ENCODE results near the gene ADCY9.

DNA sequence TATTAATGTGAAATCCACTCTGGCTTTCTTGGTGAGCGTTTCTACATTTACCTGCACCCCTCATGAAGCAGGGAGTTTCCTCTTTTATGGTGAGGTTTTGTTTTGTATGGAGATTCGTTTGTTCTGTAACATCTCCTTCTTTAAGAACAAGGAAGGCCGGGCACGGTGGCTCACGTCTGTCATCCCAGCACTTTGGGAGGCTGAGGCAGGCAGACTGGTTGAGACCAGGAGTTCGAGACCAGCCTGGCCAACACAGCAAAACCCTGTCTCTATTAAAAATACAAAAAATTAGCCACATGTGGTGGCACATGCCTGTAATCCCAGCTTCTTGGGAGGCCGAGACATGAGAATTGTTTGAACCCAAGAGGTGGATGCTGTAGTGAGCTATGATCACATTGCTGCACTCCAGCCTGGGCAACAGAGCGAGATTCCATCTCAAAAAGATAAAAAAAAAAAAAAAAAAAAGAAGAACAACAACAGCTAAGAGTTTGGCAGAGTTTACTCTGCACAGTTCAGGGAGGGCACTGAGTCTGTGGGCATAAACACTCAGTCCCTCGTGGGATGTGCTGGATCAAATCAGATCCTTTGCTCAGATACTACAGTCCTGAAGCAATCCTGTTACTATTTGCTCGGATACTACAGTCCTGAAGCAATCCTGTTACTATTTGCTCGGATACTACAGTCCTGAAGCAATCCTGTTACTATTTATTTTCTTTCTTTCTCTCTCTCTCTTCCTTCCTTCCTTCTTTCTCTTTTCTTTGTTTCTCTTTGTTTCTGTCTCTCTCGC, 28.9 kb downstream of the ADCY9 start:
- TF ChIP-seq CTCF (IDR thresholded peaks at IDR 0.05; ENCODE audit: insufficient read depth, low read length), result no peak
- no peak for TF ChIP-seq POLR2AphosphoS5 (IDR thresholded peaks at IDR 0.05; ENCODE audit: low read depth)
- no peak for TF ChIP-seq GABPA (IDR thresholded peaks at IDR 0.05; ENCODE audit: low read depth)
- TF ChIP-seq, protein P1, sequence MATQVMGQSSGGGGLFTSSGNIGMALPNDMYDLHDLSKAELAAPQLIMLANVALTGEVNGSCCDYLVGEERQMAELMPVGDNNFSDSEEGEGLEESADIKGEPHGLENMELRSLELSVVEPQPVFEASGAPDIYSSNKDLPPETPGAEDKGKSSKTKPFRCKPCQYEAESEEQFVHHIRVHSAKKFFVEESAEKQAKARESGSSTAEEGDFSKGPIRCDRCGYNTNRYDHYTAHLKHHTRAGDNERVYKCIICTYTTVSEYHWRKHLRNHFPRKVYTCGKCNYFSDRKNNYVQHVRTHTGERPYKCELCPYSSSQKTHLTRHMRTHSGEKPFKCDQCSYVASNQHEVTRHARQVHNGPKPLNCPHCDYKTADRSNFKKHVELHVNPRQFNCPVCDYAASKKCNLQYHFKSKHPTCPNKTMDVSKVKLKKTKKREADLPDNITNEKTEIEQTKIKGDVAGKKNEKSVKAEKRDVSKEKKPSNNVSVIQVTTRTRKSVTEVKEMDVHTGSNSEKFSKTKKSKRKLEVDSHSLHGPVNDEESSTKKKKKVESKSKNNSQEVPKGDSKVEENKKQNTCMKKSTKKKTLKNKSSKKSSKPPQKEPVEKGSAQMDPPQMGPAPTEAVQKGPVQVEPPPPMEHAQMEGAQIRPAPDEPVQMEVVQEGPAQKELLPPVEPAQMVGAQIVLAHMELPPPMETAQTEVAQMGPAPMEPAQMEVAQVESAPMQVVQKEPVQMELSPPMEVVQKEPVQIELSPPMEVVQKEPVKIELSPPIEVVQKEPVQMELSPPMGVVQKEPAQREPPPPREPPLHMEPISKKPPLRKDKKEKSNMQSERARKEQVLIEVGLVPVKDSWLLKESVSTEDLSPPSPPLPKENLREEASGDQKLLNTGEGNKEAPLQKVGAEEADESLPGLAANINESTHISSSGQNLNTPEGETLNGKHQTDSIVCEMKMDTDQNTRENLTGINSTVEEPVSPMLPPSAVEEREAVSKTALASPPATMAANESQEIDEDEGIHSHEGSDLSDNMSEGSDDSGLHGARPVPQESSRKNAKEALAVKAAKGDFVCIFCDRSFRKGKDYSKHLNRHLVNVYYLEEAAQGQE (IDR thresholded peaks at IDR 0.05; ENCODE audit: insufficient replicate concordance, low read depth), result no peak
- no peak for TF ChIP-seq SPI1 (IDR thresholded peaks at IDR 0.05; ENCODE audit: borderline replicate concordance, low read depth)
